GM10266 (cell line): ENCODE results near the gene PAFAH1B2.
"Not testable (repeated sequence)": the region's sequence is repeated elsewhere in the genome, so short reads cannot be mapped to it uniquely, and the experiment has no call there.

Experiments
- DNase-seq: peaks from one replicate; pipeline ENCODE4 v3.0.0; 2012; ENCODE audit errors: extremely low spot score
- CTCF ChIP-seq: IDR thresholded peaks from 2 replicates; pipeline ENCODE4 v1.5.1; 2012; ENCODE audit warnings: mild to moderate bottlenecking, low read depth; ENCODE audit not compliant: control insufficient read depth, insufficient read depth; ENCODE audit errors: missing control alignments

PAFAH1B2 gene

GRCh38 chr11:117181586-117182550 lies 37.8 kb downstream of the PAFAH1B2 start:
- no peak for TF ChIP-seq CTCF
- no peak for DNase-seq

- no peak for DNase-seq
- no peak for TF ChIP-seq CTCF
Measured at GRCh38 chr11:117182551-117182935, 38.5 kb downstream of the PAFAH1B2 start.

- DNase-seq, result not testable (repeated sequence)
Measured at GRCh38 chr11:117183178-117183577, 39.1 kb downstream of the PAFAH1B2 start.

- TF ChIP-seq CTCF, result no peak
- DNase-seq, result no peak
Measured at GRCh38 chr11:117183724-117184349, 39.8 kb downstream of the PAFAH1B2 start.

- no peak for TF ChIP-seq CTCF
- peak; percentile 22 for DNase-seq
Measured at GRCh38 chr11:117185736-117186430, 41.8 kb downstream of the PAFAH1B2 start.

GRCh38 chr11:117186431-117186761 lies 42.3 kb downstream of the PAFAH1B2 start:
- DNase-seq, result no peak
- no peak for TF ChIP-seq CTCF

GRCh38 chr11:117187007-117187406 lies 42.9 kb downstream of the PAFAH1B2 start:
- DNase-seq, result no peak
- TF ChIP-seq CTCF, result no peak
